OCI-LY7 (cell line): ENCODE measurements around the gene APBA1.

Experiments
- EZH2phosphoT487 ChIP-seq: fragments of 200-600 bp; sonication (generic); IDR thresholded peaks from 2 replicates; pipeline ENCODE4 v1.6.1; 2018; ENCODE audit warnings: low read depth, borderline replicate concordance, mild to moderate bottlenecking, mixed run types, antibody characterized with exemption, low read length, moderate library complexity, mixed read lengths
- TF ChIP-seq, protein P1 (sequence below): fragments of 200-600 bp; sonication (generic); conservative IDR thresholded peaks from 2 replicates; pipeline ENCODE4 v1.5.1; 2014; ENCODE audit warnings: mild to moderate bottlenecking, antibody characterized with exemption, low read length, moderate library complexity, mixed read lengths

DNA sequence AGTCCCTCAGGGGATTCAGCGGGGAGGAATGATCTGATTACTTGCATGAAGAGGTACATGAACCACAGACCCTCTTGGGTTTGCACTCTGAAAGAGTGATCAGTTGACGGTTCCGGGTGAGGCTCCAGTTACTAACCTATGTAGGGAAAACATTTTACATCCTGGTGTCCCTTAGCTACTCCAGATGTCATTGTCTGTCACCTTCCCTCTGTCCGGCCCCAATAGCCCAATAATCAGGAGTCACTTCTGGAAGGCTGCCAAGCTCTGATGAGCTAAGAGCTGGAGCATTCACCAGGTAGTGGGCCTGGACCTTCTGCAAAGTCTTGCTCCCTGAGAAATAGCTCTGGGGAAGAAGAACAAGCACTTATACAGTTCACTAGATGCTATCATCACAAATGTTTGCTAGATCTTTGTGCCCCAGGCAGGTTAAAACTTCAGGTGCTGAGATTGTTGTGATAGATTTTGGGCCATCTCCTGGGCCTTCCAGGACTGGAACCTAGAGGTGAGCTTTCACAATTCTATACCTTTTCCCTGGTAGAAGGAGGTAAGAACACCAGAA, 282.7 kb downstream of the APBA1 start:
- TF ChIP-seq, protein P1, sequence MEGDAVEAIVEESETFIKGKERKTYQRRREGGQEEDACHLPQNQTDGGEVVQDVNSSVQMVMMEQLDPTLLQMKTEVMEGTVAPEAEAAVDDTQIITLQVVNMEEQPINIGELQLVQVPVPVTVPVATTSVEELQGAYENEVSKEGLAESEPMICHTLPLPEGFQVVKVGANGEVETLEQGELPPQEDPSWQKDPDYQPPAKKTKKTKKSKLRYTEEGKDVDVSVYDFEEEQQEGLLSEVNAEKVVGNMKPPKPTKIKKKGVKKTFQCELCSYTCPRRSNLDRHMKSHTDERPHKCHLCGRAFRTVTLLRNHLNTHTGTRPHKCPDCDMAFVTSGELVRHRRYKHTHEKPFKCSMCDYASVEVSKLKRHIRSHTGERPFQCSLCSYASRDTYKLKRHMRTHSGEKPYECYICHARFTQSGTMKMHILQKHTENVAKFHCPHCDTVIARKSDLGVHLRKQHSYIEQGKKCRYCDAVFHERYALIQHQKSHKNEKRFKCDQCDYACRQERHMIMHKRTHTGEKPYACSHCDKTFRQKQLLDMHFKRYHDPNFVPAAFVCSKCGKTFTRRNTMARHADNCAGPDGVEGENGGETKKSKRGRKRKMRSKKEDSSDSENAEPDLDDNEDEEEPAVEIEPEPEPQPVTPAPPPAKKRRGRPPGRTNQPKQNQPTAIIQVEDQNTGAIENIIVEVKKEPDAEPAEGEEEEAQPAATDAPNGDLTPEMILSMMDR, result no peak
- TF ChIP-seq EZH2phosphoT487, result no peak
